CD4-positive, alpha-beta T cell (primary cell): ENCODE results near the gene MAP3K4. TPM values are rescaled to one million over a fixed set of nuclear protein-coding genes. Genes with fewer than 3 reads are reported as not detected.

Experiments used
- ATAC-seq: fragments of 200-7000 bp; cut with Tn5 transposase; one replicate; pipeline ENCODE4 v1.10.0; 2022; ENCODE audit warnings: mild to moderate bottlenecking; ENCODE audit not compliant: poor library complexity
- CTCF ChIA-PET: fragments of 350-600 bp; sonication (Branson Sonifier 250); formaldehyde crosslinking; loops from one replicate; lab custom pipeline; 2021; ENCODE audit warnings: antibody characterized with exemption, inconsistent platforms; lab: Charles Lee
- POLR2A ChIA-PET: fragments of 350-600 bp; sonication (Branson Sonifier 250); formaldehyde crosslinking; loops from one replicate; lab custom pipeline; 2021; ENCODE audit warnings: antibody characterized with exemption, inconsistent platforms; lab: Charles Lee
- DNase-seq, 14 experiments: peaks; one replicate each; pipeline ENCODE4 v3.0.0-alpha.2; 2013 to 2020; ENCODE audit warnings: mixed read lengths in 2 of 14
- H3K27ac ChIP-seq, 2 donors: one replicate each; pipeline versions ENCODE4 v1.5.1 to v1.7.0; 2013; ENCODE audit warnings: low read length in 2 of 2, low read depth in 1 of 2, mild to moderate bottlenecking in 1 of 2
- H3K27me3 ChIP-seq, 2 experiments: 1 replicate in 1 of 2; 2 replicates in 1 of 2; pipeline versions ENCODE4 v1.6.1 to v1.7.0; 2013; ENCODE audit warnings: low read length in 2 of 2, control low read depth in 1 of 2, mild to moderate bottlenecking in 1 of 2, moderate library complexity in 1 of 2; ENCODE audit not compliant: insufficient read depth in 2 of 2, control insufficient read depth in 1 of 2
- H3K36me3 ChIP-seq: one replicate; pipeline ENCODE4 v1.6.1; 2013; ENCODE audit warnings: low read length, control low read depth; ENCODE audit not compliant: insufficient read depth
- H3K4me1 ChIP-seq: one replicate; pipeline ENCODE4 v1.6.1; 2013; ENCODE audit warnings: low read length, control low read depth; ENCODE audit not compliant: insufficient read depth
- H3K4me3 ChIP-seq: one replicate; pipeline ENCODE4 v1.5.1; 2013; ENCODE audit warnings: mild to moderate bottlenecking, low read length, moderate library complexity
- H3K9me3 ChIP-seq, 2 experiments: 1 replicate in 1 of 2; 2 replicates in 1 of 2; pipeline versions ENCODE4 v1.6.1 to v1.7.0; 2013; ENCODE audit warnings: low read length in 2 of 2, mild to moderate bottlenecking in 2 of 2, control low read depth in 1 of 2, moderate library complexity in 1 of 2; ENCODE audit not compliant: control insufficient read depth in 1 of 2, insufficient read depth in 1 of 2
- H3K27ac Mint-ChIP-seq: one replicate; pipeline ENCODE4 v1.8.0; 2020; ENCODE audit warnings: mixed read lengths
- H3K27me3 Mint-ChIP-seq: one replicate; pipeline ENCODE4 v1.8.0; 2021; ENCODE audit warnings: mixed read lengths
- H3K36me3 Mint-ChIP-seq: one replicate; pipeline ENCODE4 v1.8.0; 2021; ENCODE audit warnings: low read depth, mixed read lengths
- H3K4me1 Mint-ChIP-seq: one replicate; pipeline ENCODE4 v1.8.0; 2021; ENCODE audit warnings: low read depth, mixed read lengths
- H3K4me3 Mint-ChIP-seq: one replicate; pipeline ENCODE4 v1.8.0; 2020; ENCODE audit warnings: mild to moderate bottlenecking, mixed read lengths
- H3K9me3 Mint-ChIP-seq: one replicate; pipeline ENCODE4 v1.8.0; 2020; ENCODE audit warnings: mixed read lengths
- intact Hi-C, 2 experiments: fragments of 100-400 bp; cut with DNase I in 1 of 2; cut with micrococcal nuclease in 1 of 2; formaldehyde crosslinking; loops; one replicate each; pipeline versions ENCODE4 v1.15.1 to v1.9.0; 2023 to 2025; cut with DNase I, micrococcal nuclease
- total RNA-seq, 174 experiments: library from RNA in 2 of 174; stranded (reverse) in 2 of 174; gene quantifications; one replicate each; pipeline ENCODE4 v1.2.3 and lab custom pipeline; 2021 to 2026
- TF ChIP-seq, protein P1 (sequence below): fragments of 200-600 bp; IDR thresholded peaks from one replicate; pipeline ENCODE4 v1.8.0; 2022; ENCODE audit warnings: antibody characterized with exemption, mild to moderate bottlenecking

MAP3K4 gene
- total RNA-seq, 2 experiments from 2014 or later: 75.5 to 80.3 TPM

- H3K36me3 ChIP-seq: peaks cover 80% of the 10 kb centered on the region
- TF ChIP-seq, protein P1, sequence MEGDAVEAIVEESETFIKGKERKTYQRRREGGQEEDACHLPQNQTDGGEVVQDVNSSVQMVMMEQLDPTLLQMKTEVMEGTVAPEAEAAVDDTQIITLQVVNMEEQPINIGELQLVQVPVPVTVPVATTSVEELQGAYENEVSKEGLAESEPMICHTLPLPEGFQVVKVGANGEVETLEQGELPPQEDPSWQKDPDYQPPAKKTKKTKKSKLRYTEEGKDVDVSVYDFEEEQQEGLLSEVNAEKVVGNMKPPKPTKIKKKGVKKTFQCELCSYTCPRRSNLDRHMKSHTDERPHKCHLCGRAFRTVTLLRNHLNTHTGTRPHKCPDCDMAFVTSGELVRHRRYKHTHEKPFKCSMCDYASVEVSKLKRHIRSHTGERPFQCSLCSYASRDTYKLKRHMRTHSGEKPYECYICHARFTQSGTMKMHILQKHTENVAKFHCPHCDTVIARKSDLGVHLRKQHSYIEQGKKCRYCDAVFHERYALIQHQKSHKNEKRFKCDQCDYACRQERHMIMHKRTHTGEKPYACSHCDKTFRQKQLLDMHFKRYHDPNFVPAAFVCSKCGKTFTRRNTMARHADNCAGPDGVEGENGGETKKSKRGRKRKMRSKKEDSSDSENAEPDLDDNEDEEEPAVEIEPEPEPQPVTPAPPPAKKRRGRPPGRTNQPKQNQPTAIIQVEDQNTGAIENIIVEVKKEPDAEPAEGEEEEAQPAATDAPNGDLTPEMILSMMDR: no peak
- DNase-seq: no peak
- H3K4me1 ChIP-seq: no peaks in the 10 kb centered on the region
- Mint-ChIP-seq H3K36me3 (peaks cover 98% of the 10 kb centered on the region), H3K27ac (no peak overlapping the region), H3K4me1 (no peaks in the 10 kb centered on the region), H3K27me3 (no peaks in the 10 kb centered on the region), H3K4me3 (no peak overlapping the region), H3K9me3 (no peaks in the 10 kb centered on the region)
- H3K27me3 ChIP-seq: no peaks in the 10 kb centered on the region
- no peak overlapping the region for H3K27ac ChIP-seq
- ATAC-seq: no peak
- H3K9me3 ChIP-seq: no peaks in the 10 kb centered on the region
- ChIA-PET POLR2A (no interaction called here), CTCF (no interaction called here)
- H3K4me3 ChIP-seq: no peak overlapping the region
- intact Hi-C loops: no loop called here
Measured at GRCh38 chr6:161095916-161096315, 104.3 kb downstream of the MAP3K4 start.

- peaks cover 89% of the 10 kb centered on the region for H3K36me3 Mint-ChIP-seq
- H3K27ac Mint-ChIP-seq: no peak overlapping the region
- H3K9me3 ChIP-seq: no peaks in the 10 kb centered on the region
- no peaks in the 10 kb centered on the region for H3K4me1 Mint-ChIP-seq
- no peak for ATAC-seq
- H3K4me3 Mint-ChIP-seq: no peak overlapping the region
- no peaks in the 10 kb centered on the region for H3K27me3 Mint-ChIP-seq
- no peak overlapping the region for H3K4me3 ChIP-seq
- ChIA-PET CTCF (no interaction called here), POLR2A (no interaction called here)
- DNase-seq: no peak
- peaks cover 72% of the 10 kb centered on the region for H3K36me3 ChIP-seq
- H3K9me3 Mint-ChIP-seq: no peaks in the 10 kb centered on the region
- no peaks in the 10 kb centered on the region for H3K4me1 ChIP-seq
- no peak overlapping the region for H3K27ac ChIP-seq
- H3K27me3 ChIP-seq: no peaks in the 10 kb centered on the region
- TF ChIP-seq, protein P1: no peak
- intact Hi-C loops: loop anchor here in 1 of 2 experiments (2.0 kb wide), 1 partner anchor 271 kb away; no protein-coding TSS in a partner anchor
Measured at GRCh38 chr6:161100072-161100471, 108.5 kb downstream of the MAP3K4 start.

DNA sequence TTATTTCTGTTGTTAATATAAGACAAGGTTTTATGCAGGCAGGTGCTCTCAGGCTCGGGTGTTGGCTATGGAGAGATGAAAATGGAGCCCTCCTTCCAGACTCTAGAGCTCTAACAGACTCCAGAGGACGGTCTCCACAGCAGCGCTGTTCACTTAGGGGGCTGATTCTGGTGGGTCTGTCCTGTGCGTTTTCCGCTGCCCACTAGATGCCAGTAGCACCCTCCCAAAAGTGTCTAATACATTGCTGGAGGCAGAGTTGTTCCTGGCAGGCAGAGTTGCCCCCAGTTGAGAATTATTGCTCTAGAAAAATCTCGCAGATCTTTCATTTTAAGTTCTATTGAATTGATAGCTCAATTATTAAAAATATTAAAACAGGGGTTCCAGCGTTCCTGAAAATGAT lies 109.9 kb downstream of the MAP3K4 start:
- Histone ChIP-seq H3K9me3 (no peaks in the 10 kb centered on the region), H3K4me1 (no peaks in the 10 kb centered on the region), H3K27me3 (no peaks in the 10 kb centered on the region), H3K27ac (no peak overlapping the region), H3K4me3 (no peak overlapping the region), H3K36me3 (peaks cover 79% of the 10 kb centered on the region)
- ChIA-PET CTCF (interaction anchor here (1.0 to 1.5 kb wide), 2 partner anchors 19 to 272 kb away, joined by 3 read pairs; no protein-coding TSS in a partner anchor), POLR2A (no interaction called here)
- Mint-ChIP-seq H3K4me3 (no peak overlapping the region), H3K27ac (no peak overlapping the region), H3K36me3 (peaks cover 89% of the 10 kb centered on the region), H3K4me1 (no peaks in the 10 kb centered on the region), H3K27me3 (no peaks in the 10 kb centered on the region), H3K9me3 (no peaks in the 10 kb centered on the region)
- TF ChIP-seq, protein P1: no peak
- DNase-seq: no peak
- intact Hi-C loops: loop anchor here in 1 of 2 experiments (2.0 kb wide), 1 partner anchor 269 kb away; no protein-coding TSS in a partner anchor
- ATAC-seq: no peak
